ENCODE data around the gene GPR157. TPM values are rescaled to one million over a fixed set of nuclear protein-coding genes. Genes with fewer than 3 reads are reported as not detected.

GPR157 gene
- total and polyA plus RNA-seq, 2 of the 13 experiments (the other 11 are each of a cell fraction or from before 2014, with no cell fraction given) = 10.1 to 19.2 TPM

- TF ChIP-seq IRF1 (CRISPR knock-in tag; IDR thresholded peaks at IDR 0.05; ENCODE audit: low read depth) = 0 out of 2 replicates have a peak, but pooled peaks have one; percentile 26
- no peak for TF ChIP-seq FOSL2 (CRISPR knock-in tag; IDR thresholded peaks at IDR 0.05)
Measured at GRCh38 chr1:9128166-9128519, 759 bp downstream of the GPR157 start (continued).

- H3K36me3 ChIP-seq (replicated peaks in 1 of 2; ENCODE audit: control insufficient read depth in 1 of 2, insufficient read depth in 2 of 2, low read length in 2 of 2) = no peaks in the 10 kb centered on the region; a peak in 1 of 5 replicates
- FAIRE-seq (peak; percentile 12), ATAC-seq (no peak; the same call in 2 of the 3 replicates), DNase-seq (ENCODE audit: low spot score) (no peak)
- H2AFZ ChIP-seq (ENCODE audit: low read length) = no peak overlapping the region
- H3K4me2 ChIP-seq (ENCODE audit: low read depth, low read length) = peak overlapping the region; percentile 96
- H3K4me3 ChIP-seq (replicated peaks in 1 of 3; ENCODE audit: insufficient read depth in 1 of 3, low read depth in 2 of 3, low read length in 3 of 3) = peak overlapping the region; percentile 71 to 90 (median 90)
- in situ Hi-C loops (cut with HindIII; ENCODE audit: extremely low pct_ligation_motif_present, low pct_unique_long_range_greater_than_20kb) (no loop called here), intact Hi-C loops (cut with micrococcal nuclease; ENCODE audit: unreplicated experiment) (loop anchor here (1.0 kb wide), 1 partner anchor 16 kb away; no protein-coding TSS in a partner anchor)
- H3K9ac ChIP-seq (ENCODE audit: insufficient read depth, low read depth, low read length) = peak overlapping the region; percentile 79
- no peaks in the 10 kb centered on the region for H3K9me3 ChIP-seq (ENCODE audit: low read length)
- peaks cover 35% of the 10 kb centered on the region for H3K4me1 ChIP-seq (ENCODE audit: insufficient read depth, low read length)
- no peaks in the 10 kb centered on the region; the same call in none of the 2 replicates for H4K20me1 ChIP-seq (ENCODE audit: insufficient read depth, low read length)
- ChIA-PET POLR2A (interaction anchor here (3.4 to 4.6 kb wide), 2 partner anchors 16 to 106 kb away, joined by 14 to 25 read pairs; partner anchors contain the start of gene H6PD), CTCF (ENCODE audit: low intra/inter-chr PET ratio, low total read pairs) (interaction anchor here (1.7 kb wide), 1 partner anchor 17 kb away, joined by 5 read pairs; no protein-coding TSS in a partner anchor)
- H3K79me2 ChIP-seq (ENCODE audit: insufficient read depth, low read length) = peaks cover 35% of the 10 kb centered on the region
- TF ChIP-seq KAT8 (CRISPR knock-in tag; IDR thresholded peaks at IDR 0.05) (0 out of 2 replicates have a peak, but pooled peaks have one; percentile 2), MAFK (conservative IDR thresholded peaks at IDR 0.05 in 1 of 2, IDR thresholded peaks at IDR 0.05 in 1 of 2; ENCODE audit: low read length in 2 of 2) (peak; percentile 40 to 45; a peak in 2 of 4 replicates), MED1 (CRISPR knock-in tag; IDR thresholded peaks at IDR 0.05) (peak; percentile 14; the same call in 1 of the 2 replicates), MAFF (IDR thresholded peaks at IDR 0.05; ENCODE audit: low read depth, low read length) (0 out of 2 replicates have a peak, but pooled peaks have one; percentile 19), FOXC1 (CRISPR knock-in tag; IDR thresholded peaks at IDR 0.05; ENCODE audit: borderline replicate concordance) (peak; percentile 55; the same call in 1 of the 2 replicates), KMT2A (CRISPR knock-in tag; IDR thresholded peaks at IDR 0.05) (no peak), ZSCAN31 (CRISPR knock-in tag; IDR thresholded peaks at IDR 0.05; ENCODE audit: low read depth) (no peak)
- peak overlapping the region; percentile 63 for H3K27ac ChIP-seq (ENCODE audit: extremely low read length, insufficient read depth, low read length)
- H3K27me3 ChIP-seq (ENCODE audit: control insufficient read depth in 1 of 2, insufficient read depth in 2 of 2, low read length in 2 of 2) = no peaks in the 10 kb centered on the region; a peak in 1 of 5 replicates
- 8% methylated on average over 18 of the region's 19 CpGs for WGBS (ENCODE audit: low lambda C conversion rate)
- BruUV-seq (replicated peaks) = TSS peak; percentile 56
Measured at GRCh38 chr1:9127395-9128165, 1.3 kb downstream of the GPR157 start.

All from HepG2 (cell line).